Kidney glomerular epithelial cell (primary cell): Measurements from ENCODE around the gene KCTD13.
"Not testable (repeated sequence)": the region's sequence is repeated elsewhere in the genome, so short reads cannot be mapped to it uniquely, and the experiment has no call there.

Source experiments
- DNase-seq: peaks from one replicate; lab custom pipeline; 2025; lab: John Stamatoyannopoulos, UW

KCTD13 gene

GRCh38 chr16:29943846-29944799 lies 18.1 kb upstream of the KCTD13 start:
- DNase-seq: peak; percentile 100

- DNase-seq: no peak
Observed at GRCh38 chr16:29940656-29941055, 14.6 kb upstream of the KCTD13 start.

GRCh38 chr16:29931750-29932149 lies 5.7 kb upstream of the KCTD13 start:
- not testable (repeated sequence) for DNase-seq

- no peak for DNase-seq
Observed at GRCh38 chr16:29927070-29927905, 1.3 kb upstream of the KCTD13 start.

GRCh38 chr16:29926711-29927052 lies 656 bp upstream of the KCTD13 start:
- no peak for DNase-seq

- no peak for DNase-seq
Observed at GRCh38 chr16:29925105-29925756, 795 bp downstream of the KCTD13 start.

- no peak for DNase-seq
Observed at GRCh38 chr16:29922986-29923501, 3.0 kb downstream of the KCTD13 start.

GRCh38 chr16:29922326-29922725 lies 3.7 kb downstream of the KCTD13 start:
- DNase-seq: no peak

GRCh38 chr16:29921034-29921385 lies 5.0 kb downstream of the KCTD13 start:
- no peak for DNase-seq

GRCh38 chr16:29920288-29921033 lies 5.6 kb downstream of the KCTD13 start:
- DNase-seq: no peak

- no peak for DNase-seq
Observed at GRCh38 chr16:29916979-29917378, 9.0 kb downstream of the KCTD13 start.

- peak; percentile 61 for DNase-seq
Observed at GRCh38 chr16:29915590-29916247, 10.3 kb downstream of the KCTD13 start.

GRCh38 chr16:29913514-29913913 lies 12.5 kb downstream of the KCTD13 start:
- DNase-seq: no peak

- no peak for DNase-seq
Observed at GRCh38 chr16:29912087-29912486, 13.9 kb downstream of the KCTD13 start.

- no peak for DNase-seq
Observed at GRCh38 chr16:29911676-29912010, 14.4 kb downstream of the KCTD13 start.

GRCh38 chr16:29910819-29911675 lies 15.0 kb downstream of the KCTD13 start:
- DNase-seq: no peak

- DNase-seq: not testable (repeated sequence)
Observed at GRCh38 chr16:29909851-29910250, 16.2 kb downstream of the KCTD13 start.

- DNase-seq: no peak
Observed at GRCh38 chr16:29909391-29909790, 16.6 kb downstream of the KCTD13 start.

GRCh38 chr16:29908719-29909220 lies 17.3 kb downstream of the KCTD13 start:
- no peak for DNase-seq

GRCh38 chr16:29907973-29908372 lies 18.1 kb downstream of the KCTD13 start:
- no peak for DNase-seq
